Ovary (tissue), 9 donors: ENCODE data around the gene KCTD19. TPM values are rescaled to one million over a fixed set of nuclear protein-coding genes. Genes with fewer than 3 reads are reported as not detected.
A peak's percentile ranks its signal among the peaks of the same experiment; 100 is the strongest.

Experiments used
- DNase-seq, 5 donors: peaks; one replicate each; pipeline ENCODE4 v3.0.0-alpha.2; 2019 to 2020
- H3K27ac ChIP-seq, 2 donors: fragments of 200-600 bp; one replicate each; pipeline versions ENCODE4 v1.5.1 to v1.8.0; 2019 to 2022
- H3K27me3 ChIP-seq: fragments of 200-600 bp; one replicate; pipeline ENCODE4 v1.8.0; 2022
- H3K36me3 ChIP-seq: fragments of 200-600 bp; sonication (generic); one replicate; pipeline ENCODE4 v1.5.1; 2019
- H3K4me1 ChIP-seq: one replicate; pipeline ENCODE4 v1.8.1; 2013; ENCODE audit warnings: mild to moderate bottlenecking, moderate library complexity; ENCODE audit not compliant: insufficient read depth
- H3K4me3 ChIP-seq: fragments of 200-600 bp; sonication (generic); one replicate; pipeline ENCODE4 v1.5.1; 2017
- H3K9me3 ChIP-seq, 2 donors: fragments of 200-600 bp in 1 of 2; sonication (generic) in 1 of 2; one replicate each; pipeline versions ENCODE4 v1.5.1 to v1.8.1; 2013 to 2019; ENCODE audit warnings: mild to moderate bottlenecking in 1 of 2, moderate library complexity in 1 of 2
- EP300 ChIP-seq: sonication (generic); formaldehyde crosslinking; IDR thresholded peaks from one replicate; pipeline ENCODE4 v1.6.1; 2017; ENCODE audit warnings: antibody characterized with exemption
- POLR2A ChIP-seq: fragments of 450-650 bp; IDR thresholded peaks from one replicate; pipeline ENCODE4 v1.6.1; 2017; ENCODE audit warnings: antibody characterized with exemption, mild to moderate bottlenecking, moderate library complexity
- WGBS, 3 donors: extraction: QIAGEN DNeasy Blood & Tissue Kit in 1 of 3; methylation state at CpG; one replicate each; pipeline versions ENCODE4 v1.1.5 to v1.1.7; 2013 to 2017; 5-methylcytosine and 5-hydroxymethylcytosine counted together
- intact Hi-C, 4 donors: fragments of 100-400 bp; cut with DNase I; formaldehyde crosslinking; loops; one replicate each; pipeline versions ENCODE4 v1.11.0 to v1.15.1; 2022 to 2023
- polyA plus RNA-seq, 2 donors: library from polyadenylated mRNA; stranded (reverse); fragments of 200-250 nt in 1 of 2; fragments of 350-450 nt in 1 of 2; fragmentation: Illumina TruSeq in 1 of 2; extraction: RNeasy Lipid Tissue Mini Kit (QIAGEN cat#74804) in 1 of 2; gene quantifications; one replicate each; pipeline ENCODE4 v1.2.3, GENCODE V29; 2013 to 2014
- total RNA-seq, 7 donors: library from RNA; depleted of rRNA in 2 of 7; stranded (reverse); fragments of >200 nt in 2 of 7; fragmentation: NEBNext Ultra II Directional in 3 of 7; extraction: Animal tissue kit (Norgen Biotek cat#: 25700) in 3 of 7; gene quantifications; one replicate each; pipeline versions ENCODE4 v1.1.0 to v1.2.4, GENCODE V29; 2016 to 2023
- TF ChIP-seq, protein P1 (sequence below), 3 donors: fragments of 450-650 bp in 2 of 3; fragments of 200-600 bp in 1 of 3; IDR thresholded peaks; one replicate each; pipeline versions ENCODE4 v1.5.1 to v1.8.0; 2016 to 2022; ENCODE audit warnings: antibody characterized with exemption in 3 of 3, mild to moderate bottlenecking in 1 of 3
- donor health status: DM: no; HTN: no; CAD: no; lungs with moderate emphysema.
- donor health status: DM: no; HTN: no; CAD: no.
- donor health status: Bipolar disorder and iron deficiency.
- donor health status: DM: yes; HTN: yes; CAD: no.
- donor health status: DM: no; HTN: no; CAD: no.
- donor health status: DM: yes; HTN: yes; CAD: no.

The KCTD19 gene
- total and polyA plus RNA-seq, 9 donors = 0.05 to 0.70 (median 0.12) TPM; not detected in 4

- Histone ChIP-seq H3K36me3 (no peaks in the 10 kb centered on the region), H3K4me3 (peak overlapping the region; percentile 54), H3K4me1 (peaks cover 12% of the 10 kb centered on the region), H3K27me3 (no peaks in the 10 kb centered on the region), H3K9me3 (no peaks in the 10 kb centered on the region), H3K27ac (peak overlapping the region; percentile 50 to 59)
- intact Hi-C loops = loop anchor here in 1 of 4 donors (5.0 kb wide), 1 partner anchor 119 kb away; no protein-coding TSS in a partner anchor
- DNase-seq = peak in 3 of 5 donors; percentile 38 to 47 (median 45)
- 51 to 65% (median 52%) methylated on average over 13 of the region's 13 CpGs for WGBS, 3 donors
- no peak for TF ChIP-seq POLR2A
- no peak for TF ChIP-seq EP300
- TF ChIP-seq, protein P1, sequence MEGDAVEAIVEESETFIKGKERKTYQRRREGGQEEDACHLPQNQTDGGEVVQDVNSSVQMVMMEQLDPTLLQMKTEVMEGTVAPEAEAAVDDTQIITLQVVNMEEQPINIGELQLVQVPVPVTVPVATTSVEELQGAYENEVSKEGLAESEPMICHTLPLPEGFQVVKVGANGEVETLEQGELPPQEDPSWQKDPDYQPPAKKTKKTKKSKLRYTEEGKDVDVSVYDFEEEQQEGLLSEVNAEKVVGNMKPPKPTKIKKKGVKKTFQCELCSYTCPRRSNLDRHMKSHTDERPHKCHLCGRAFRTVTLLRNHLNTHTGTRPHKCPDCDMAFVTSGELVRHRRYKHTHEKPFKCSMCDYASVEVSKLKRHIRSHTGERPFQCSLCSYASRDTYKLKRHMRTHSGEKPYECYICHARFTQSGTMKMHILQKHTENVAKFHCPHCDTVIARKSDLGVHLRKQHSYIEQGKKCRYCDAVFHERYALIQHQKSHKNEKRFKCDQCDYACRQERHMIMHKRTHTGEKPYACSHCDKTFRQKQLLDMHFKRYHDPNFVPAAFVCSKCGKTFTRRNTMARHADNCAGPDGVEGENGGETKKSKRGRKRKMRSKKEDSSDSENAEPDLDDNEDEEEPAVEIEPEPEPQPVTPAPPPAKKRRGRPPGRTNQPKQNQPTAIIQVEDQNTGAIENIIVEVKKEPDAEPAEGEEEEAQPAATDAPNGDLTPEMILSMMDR (IDR thresholded peaks at IDR 0.05) = no peak
Measured at GRCh38 chr16:67277999-67278772, 48.4 kb downstream of the KCTD19 start.

- peaks cover 12% of the 10 kb centered on the region for H3K4me1 ChIP-seq
- H3K36me3 ChIP-seq = no peaks in the 10 kb centered on the region
- intact Hi-C loops = loop anchor here in 1 of 4 donors (5.0 kb wide), 1 partner anchor 120 kb away; no protein-coding TSS in a partner anchor
- DNase-seq = peak in 3 of 5 donors; percentile 47 to 61 (median 60)
- WGBS, 3 donors = 71 to 79% (median 77%) methylated on average over 4 of the region's 4 CpGs
- no peaks in the 10 kb centered on the region for H3K27me3 ChIP-seq
- H3K27ac ChIP-seq = peak overlapping the region in 1 of 2 donors; percentile 50
- TF ChIP-seq EP300 = no peak
- TF ChIP-seq, protein P1 (IDR thresholded peaks at IDR 0.05) = no peak
- no peak for TF ChIP-seq POLR2A
- H3K4me3 ChIP-seq = no peak overlapping the region
- H3K9me3 ChIP-seq = no peaks in the 10 kb centered on the region
Measured at GRCh38 chr16:67277294-67277998, 49.1 kb downstream of the KCTD19 start.

- DNase-seq = no peak
- intact Hi-C loops = loop anchor here in 1 of 4 donors (5.0 kb wide), 1 partner anchor 122 kb away; no protein-coding TSS in a partner anchor
- no peak overlapping the region for H3K27ac ChIP-seq
- no peaks in the 10 kb centered on the region for H3K36me3 ChIP-seq
- no peak overlapping the region for H3K4me3 ChIP-seq
- WGBS, 3 donors = 66 to 78% (median 68%) methylated on average over 2 of the region's 2 CpGs
- no peaks in the 10 kb centered on the region for H3K27me3 ChIP-seq
- TF ChIP-seq POLR2A = no peak
- no peak for TF ChIP-seq EP300
- TF ChIP-seq, protein P1 (IDR thresholded peaks at IDR 0.05) = no peak
- peaks cover 12% of the 10 kb centered on the region for H3K4me1 ChIP-seq
- no peaks in the 10 kb centered on the region for H3K9me3 ChIP-seq
Measured at GRCh38 chr16:67275321-67275720, 51.2 kb downstream of the KCTD19 start.

DNA sequence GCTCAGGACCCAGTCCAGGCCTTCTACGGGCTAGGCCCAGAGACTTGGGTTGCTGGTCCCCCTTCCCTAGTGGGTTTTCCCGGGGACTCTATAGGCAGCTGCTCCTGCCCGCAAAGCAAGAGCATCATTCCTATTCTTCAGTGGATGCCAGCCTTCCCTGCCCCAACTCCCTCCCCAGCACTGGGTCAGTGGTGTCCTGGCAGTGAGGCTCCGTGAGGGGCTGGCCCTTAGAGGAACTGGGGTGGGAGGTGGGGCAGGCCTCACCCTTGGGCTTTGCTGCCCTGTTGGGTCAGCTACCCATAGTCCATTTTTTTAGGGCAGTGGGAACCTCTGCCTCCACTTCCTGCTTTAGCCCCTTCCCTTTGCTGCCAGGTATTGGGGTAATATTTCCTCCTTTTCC, 55.1 kb downstream of the KCTD19 start:
- Histone ChIP-seq H3K9me3 (no peaks in the 10 kb centered on the region), H3K4me3 (no peak overlapping the region), H3K36me3 (no peaks in the 10 kb centered on the region), H3K27ac (no peak overlapping the region), H3K27me3 (no peaks in the 10 kb centered on the region), H3K4me1 (no peaks in the 10 kb centered on the region)
- 86 to 91% (median 90%) methylated on average over 4 of the region's 4 CpGs for WGBS, 3 donors
- intact Hi-C loops = no loop called here
- DNase-seq = no peak
- TF ChIP-seq, protein P1 (IDR thresholded peaks at IDR 0.05) = no peak
- no peak for TF ChIP-seq POLR2A
- no peak for TF ChIP-seq EP300
